ENCODE results near the gene KCNT2.
A peak's percentile ranks its signal among the peaks of the same experiment; 100 is the strongest.
"Not testable (repeated sequence)": the region's sequence is repeated elsewhere in the genome, so short reads cannot be mapped to it uniquely, and the experiment has no call there.

The KCNT2 gene

DNA sequence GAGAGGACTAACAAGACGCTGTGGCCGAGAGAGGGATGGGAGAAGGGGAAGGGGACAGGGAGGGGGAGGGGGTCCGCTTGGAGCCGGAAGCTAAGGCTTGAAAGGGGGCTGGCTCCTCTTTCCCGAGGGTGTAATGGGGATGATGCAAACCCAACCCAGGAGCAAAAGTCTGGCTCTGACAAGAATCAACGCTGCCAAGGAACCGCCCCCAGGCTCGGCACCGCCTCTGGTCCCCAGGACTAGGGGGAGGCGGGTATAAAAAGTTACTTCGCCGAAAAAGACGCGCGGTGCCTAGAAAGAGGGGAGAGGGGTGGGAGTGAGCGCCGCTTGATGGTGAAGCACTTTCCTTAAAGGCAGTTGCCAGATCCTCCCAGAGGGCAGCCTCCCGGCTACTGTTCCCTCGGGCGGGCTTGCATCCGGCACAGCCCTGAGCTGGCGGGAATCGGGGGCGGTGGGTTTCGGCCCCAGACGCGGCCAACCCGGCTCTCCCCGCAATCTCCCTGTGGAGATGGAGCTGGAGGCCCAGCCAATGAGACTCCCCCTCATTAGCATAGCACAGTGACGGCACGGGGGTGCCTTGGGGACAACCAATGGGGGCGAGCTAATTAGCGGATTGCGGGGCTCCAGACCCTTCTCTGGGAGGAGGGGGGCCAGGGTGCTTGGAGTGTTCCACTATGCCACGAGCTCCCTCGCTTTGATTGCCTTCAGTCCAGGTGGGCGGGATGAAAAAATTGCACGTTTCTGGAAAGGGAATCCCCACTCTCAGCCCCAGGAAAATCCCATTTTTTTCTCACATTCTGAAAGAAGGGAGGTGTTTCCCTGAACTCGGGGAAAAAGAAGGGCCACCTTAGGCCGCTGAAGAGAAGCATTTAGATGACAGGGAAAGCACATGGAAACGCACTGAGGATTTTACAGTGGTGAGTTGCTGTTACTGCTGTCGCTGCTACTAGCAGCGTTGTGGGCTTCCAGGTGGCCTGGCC is at the start of gene KCNT2:
Gene KCNT2, minus strand, starts transcription at position 51 of the 980 bp plus-strand sequence. CDS start 131 bp downstream, outside the sequence.
- Histone ChIP-seq H3K27ac (ENCODE audit: low read length) (peak within 1 kb of the TSS; percentile 94), H3K9ac (ENCODE audit: low read depth, low read length) (peak within 1 kb of the TSS; percentile 94), H3K9me3 (ENCODE audit: insufficient read depth, low read depth, low read length) (no peaks in the 10 kb centered on the region), H3K4me1 (ENCODE audit: insufficient read depth, low read length) (peaks cover 14% of the 10 kb centered on the region; the same call in 1 of the 2 replicates), H3K36me3 (ENCODE audit: insufficient read depth, low read depth, low read length) (no peaks in the 10 kb centered on the region), H3K27me3 (ENCODE audit: insufficient read depth, low read length) (no peaks in the 10 kb centered on the region), H3K4me3 (ENCODE audit: low read length) (peak within 1 kb of the TSS; percentile 93)

DNA sequence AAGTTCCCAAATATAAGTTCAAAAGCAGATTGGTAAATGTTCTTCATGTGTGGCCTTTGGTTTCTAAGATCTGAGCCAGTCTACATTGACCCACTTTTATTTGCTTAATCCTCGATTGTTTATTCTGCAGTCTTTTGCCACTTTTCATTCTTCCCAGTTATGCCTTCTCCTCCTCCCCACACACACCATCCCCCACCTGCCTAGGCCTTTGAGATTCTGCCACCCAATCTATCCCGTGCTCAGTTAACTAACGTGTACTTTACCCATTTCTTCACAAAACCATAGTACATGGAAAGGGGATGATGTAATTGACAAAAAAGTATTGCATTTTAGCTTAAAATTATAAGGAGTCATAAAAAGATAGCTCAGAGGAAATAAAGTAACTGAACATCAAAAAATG is 47.3 kb upstream of the KCNT2 start:
- H3K9ac ChIP-seq (ENCODE audit: low read depth, low read length) = no peak overlapping the region
- H3K27ac ChIP-seq (ENCODE audit: low read length) = no peak overlapping the region
- H3K4me3 ChIP-seq (ENCODE audit: low read length) = no peak overlapping the region
- peaks cover 4% of the 10 kb centered on the region; the same call in 1 of the 2 replicates for H3K4me1 ChIP-seq (ENCODE audit: insufficient read depth, low read length)
- no peaks in the 10 kb centered on the region for H3K36me3 ChIP-seq (ENCODE audit: insufficient read depth, low read depth, low read length)
- H3K9me3 ChIP-seq (ENCODE audit: insufficient read depth, low read depth, low read length) = no peaks in the 10 kb centered on the region
- H3K27me3 ChIP-seq (ENCODE audit: insufficient read depth, low read length) = no peaks in the 10 kb centered on the region

GRCh38 chr1:196655071-196655470 is 46.8 kb upstream of the KCNT2 start:
- H3K4me1 ChIP-seq (ENCODE audit: insufficient read depth, low read length) = peaks cover 4% of the 10 kb centered on the region; the same call in 1 of the 2 replicates
- H3K9ac ChIP-seq (ENCODE audit: low read depth, low read length) = no peak overlapping the region
- no peaks in the 10 kb centered on the region for H3K9me3 ChIP-seq (ENCODE audit: insufficient read depth, low read depth, low read length)
- H3K27me3 ChIP-seq (ENCODE audit: insufficient read depth, low read length) = no peaks in the 10 kb centered on the region
- no peak overlapping the region for H3K27ac ChIP-seq (ENCODE audit: low read length)
- H3K4me3 ChIP-seq (ENCODE audit: low read length) = no peak overlapping the region
- no peaks in the 10 kb centered on the region for H3K36me3 ChIP-seq (ENCODE audit: insufficient read depth, low read depth, low read length)

- Histone ChIP-seq H3K27ac (ENCODE audit: low read length) (no peak overlapping the region), H3K27me3 (ENCODE audit: insufficient read depth, low read length) (no peaks in the 10 kb centered on the region), H3K36me3 (ENCODE audit: insufficient read depth, low read depth, low read length) (no peaks in the 10 kb centered on the region), H3K4me1 (ENCODE audit: insufficient read depth, low read length) (peaks cover 4% of the 10 kb centered on the region; the same call in 1 of the 2 replicates), H3K9me3 (ENCODE audit: insufficient read depth, low read depth, low read length) (no peaks in the 10 kb centered on the region), H3K9ac (ENCODE audit: low read depth, low read length) (no peak overlapping the region), H3K4me3 (ENCODE audit: low read length) (no peak overlapping the region)
Measured at GRCh38 chr1:196654271-196654670, 46.0 kb upstream of the KCNT2 start.

GRCh38 chr1:196651637-196652215 is 43.5 kb upstream of the KCNT2 start, which contains the start of gene CFH:
Gene CFH (plus strand): TSS chr1:196652043. CDS start chr1:196652118, 75 bp downstream.
- H3K27ac ChIP-seq (ENCODE audit: low read length) = no peak within 1 kb of the TSS
- no peak within 1 kb of the TSS for H3K9ac ChIP-seq (ENCODE audit: low read depth, low read length)
- no peaks in the 10 kb centered on the region for H3K27me3 ChIP-seq (ENCODE audit: insufficient read depth, low read length)
- H3K4me1 ChIP-seq (ENCODE audit: insufficient read depth, low read length) = peaks cover 4% of the 10 kb centered on the region; the same call in 1 of the 2 replicates
- no peak within 1 kb of the TSS for H3K4me3 ChIP-seq (ENCODE audit: low read length)
- H3K36me3 ChIP-seq (ENCODE audit: insufficient read depth, low read depth, low read length) = no peaks in the 10 kb centered on the region
- no peaks in the 10 kb centered on the region for H3K9me3 ChIP-seq (ENCODE audit: insufficient read depth, low read depth, low read length)

DNA sequence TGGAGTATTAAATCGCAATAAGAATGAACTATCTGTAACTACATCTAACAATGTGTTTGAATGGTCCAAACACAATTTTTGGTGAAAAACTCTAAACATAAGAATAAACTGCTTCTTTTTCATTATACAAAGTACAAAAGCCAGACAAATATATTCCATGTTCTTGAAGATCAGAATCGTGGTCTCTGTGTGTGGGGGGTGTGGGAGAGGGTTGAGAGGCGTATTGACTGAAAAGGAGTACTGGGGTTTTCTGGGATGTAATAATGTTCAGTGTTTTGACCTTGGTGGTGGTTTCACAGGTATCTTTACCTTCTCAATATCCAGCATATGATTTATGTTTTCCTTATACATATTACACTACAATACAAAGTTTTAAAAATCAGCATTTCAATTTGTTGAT is 42.8 kb upstream of the KCNT2 start:
- no peaks in the 10 kb centered on the region for H3K27me3 ChIP-seq (ENCODE audit: insufficient read depth, low read length)
- no peak overlapping the region for H3K27ac ChIP-seq (ENCODE audit: low read length)
- H3K4me1 ChIP-seq (ENCODE audit: insufficient read depth, low read length) = peaks cover 4% of the 10 kb centered on the region; the same call in 1 of the 2 replicates
- H3K9me3 ChIP-seq (ENCODE audit: insufficient read depth, low read depth, low read length) = no peaks in the 10 kb centered on the region
- no peaks in the 10 kb centered on the region for H3K36me3 ChIP-seq (ENCODE audit: insufficient read depth, low read depth, low read length)
- H3K9ac ChIP-seq (ENCODE audit: low read depth, low read length) = no peak overlapping the region
- H3K4me3 ChIP-seq (ENCODE audit: low read length) = no peak overlapping the region

- H3K27ac ChIP-seq (ENCODE audit: low read length) = no peak overlapping the region
- H3K4me3 ChIP-seq (ENCODE audit: low read length) = no peak overlapping the region
- H3K36me3 ChIP-seq (ENCODE audit: insufficient read depth, low read depth, low read length) = no peaks in the 10 kb centered on the region
- no peak overlapping the region for H3K9ac ChIP-seq (ENCODE audit: low read depth, low read length)
- H3K27me3 ChIP-seq (ENCODE audit: insufficient read depth, low read length) = no peaks in the 10 kb centered on the region
- peaks cover 3% of the 10 kb centered on the region; the same call in 1 of the 2 replicates for H3K4me1 ChIP-seq (ENCODE audit: insufficient read depth, low read length)
- H3K9me3 ChIP-seq (ENCODE audit: insufficient read depth, low read depth, low read length) = no peaks in the 10 kb centered on the region
Measured at GRCh38 chr1:196650403-196650802, 42.2 kb upstream of the KCNT2 start.

GRCh38 chr1:196649990-196650389 is 41.8 kb upstream of the KCNT2 start:
- Histone ChIP-seq H3K27ac (ENCODE audit: low read length) (no peak overlapping the region), H3K9ac (ENCODE audit: low read depth, low read length) (no peak overlapping the region), H3K36me3 (ENCODE audit: insufficient read depth, low read depth, low read length) (no peaks in the 10 kb centered on the region), H3K4me1 (ENCODE audit: insufficient read depth, low read length) (no peaks in the 10 kb centered on the region), H3K9me3 (ENCODE audit: insufficient read depth, low read depth, low read length) (no peaks in the 10 kb centered on the region), H3K27me3 (ENCODE audit: insufficient read depth, low read length) (no peaks in the 10 kb centered on the region), H3K4me3 (ENCODE audit: low read length) (no peak overlapping the region)

DNA sequence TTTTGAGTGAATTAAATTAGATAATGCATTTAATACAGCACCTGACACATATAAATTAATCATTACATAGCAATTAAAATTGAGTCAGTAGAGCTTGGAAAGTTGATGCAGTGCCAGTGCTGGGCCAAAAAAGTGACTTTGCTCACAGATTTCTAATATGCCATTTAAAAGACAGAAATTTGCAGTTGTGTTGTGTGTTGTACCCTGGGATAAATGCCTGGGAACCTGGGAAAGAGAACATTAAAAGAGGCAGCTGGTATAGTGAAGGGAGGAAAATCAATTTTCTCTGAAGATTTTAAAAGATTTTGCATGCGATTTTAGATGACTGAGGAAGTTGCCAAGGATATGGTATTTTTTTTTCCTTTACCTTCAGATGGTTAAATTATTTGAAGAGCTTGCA is 32.7 kb upstream of the KCNT2 start:
- Histone ChIP-seq H3K27ac (ENCODE audit: low read length) (no peak overlapping the region), H3K9me3 (ENCODE audit: insufficient read depth, low read depth, low read length) (no peaks in the 10 kb centered on the region), H3K27me3 (ENCODE audit: insufficient read depth, low read length) (no peaks in the 10 kb centered on the region), H3K9ac (ENCODE audit: low read depth, low read length) (no peak overlapping the region), H3K36me3 (ENCODE audit: insufficient read depth, low read depth, low read length) (no peaks in the 10 kb centered on the region), H3K4me1 (ENCODE audit: insufficient read depth, low read length) (no peaks in the 10 kb centered on the region), H3K4me3 (ENCODE audit: low read length) (no peak overlapping the region)

GRCh38 chr1:196639291-196639690 is 31.1 kb upstream of the KCNT2 start:
- H3K36me3 ChIP-seq (ENCODE audit: insufficient read depth, low read depth, low read length); H3K9me3 ChIP-seq (ENCODE audit: insufficient read depth, low read depth, low read length); H3K27me3 ChIP-seq (ENCODE audit: insufficient read depth, low read length); H3K4me1 ChIP-seq (ENCODE audit: insufficient read depth, low read length); H3K9ac ChIP-seq (ENCODE audit: low read depth, low read length); H3K27ac ChIP-seq (ENCODE audit: low read length); H3K4me3 ChIP-seq (ENCODE audit: low read length): not testable (repeated sequence)

GRCh38 chr1:196638466-196638865 is 30.2 kb upstream of the KCNT2 start:
- Histone ChIP-seq H3K9ac (ENCODE audit: low read depth, low read length) (no peak overlapping the region), H3K27me3 (ENCODE audit: insufficient read depth, low read length) (no peaks in the 10 kb centered on the region), H3K4me3 (ENCODE audit: low read length) (no peak overlapping the region), H3K36me3 (ENCODE audit: insufficient read depth, low read depth, low read length) (no peaks in the 10 kb centered on the region), H3K27ac (ENCODE audit: low read length) (no peak overlapping the region), H3K4me1 (ENCODE audit: insufficient read depth, low read length) (no peaks in the 10 kb centered on the region), H3K9me3 (ENCODE audit: insufficient read depth, low read depth, low read length) (no peaks in the 10 kb centered on the region)

- Histone ChIP-seq H3K9ac (ENCODE audit: low read depth, low read length) (no peak overlapping the region), H3K4me3 (ENCODE audit: low read length) (no peak overlapping the region), H3K27ac (ENCODE audit: low read length) (no peak overlapping the region), H3K4me1 (ENCODE audit: insufficient read depth, low read length) (no peaks in the 10 kb centered on the region), H3K36me3 (ENCODE audit: insufficient read depth, low read depth, low read length) (no peaks in the 10 kb centered on the region), H3K27me3 (ENCODE audit: insufficient read depth, low read length) (no peaks in the 10 kb centered on the region), H3K9me3 (ENCODE audit: insufficient read depth, low read depth, low read length) (no peaks in the 10 kb centered on the region)
Measured at GRCh38 chr1:196637606-196638005, 29.4 kb upstream of the KCNT2 start.
